SU-DHL-6 (cell line): ENCODE measurements around the gene GINS2.

Experiments used
- H2AFZ ChIP-seq: fragments of 200-600 bp; sonication (generic); 2 replicates; pipeline ENCODE4 v1.6.1; 2014; ENCODE audit warnings: low read depth, mild to moderate bottlenecking, moderate library complexity, mixed read lengths, antibody characterized with exemption, low read length; ENCODE audit not compliant: severe bottlenecking
- H3F3A ChIP-seq: fragments of 200-600 bp; shearing (Covaris generic); 2 replicates; pipeline ENCODE4 v1.6.0; 2016; ENCODE audit warnings: antibody characterized with exemption, mild to moderate bottlenecking; ENCODE audit not compliant: insufficient read depth
- H3K27ac ChIP-seq: fragments of 200-600 bp; sonication (generic); 2 replicates; pipeline ENCODE4 v1.5.1; 2016; ENCODE audit warnings: low read depth, mild to moderate bottlenecking, low read length, moderate library complexity, mixed read lengths
- H3K27me3 ChIP-seq: fragments of 200-600 bp; sonication (generic), shearing (Covaris generic); 2 replicates; pipeline ENCODE4 v1.6.0; 2014; ENCODE audit warnings: mild to moderate bottlenecking, low read length
- H3K36me3 ChIP-seq: fragments of 200-600 bp; sonication (generic); 2 replicates; pipeline ENCODE4 v1.6.1; 2014; ENCODE audit warnings: mild to moderate bottlenecking, low read length, mixed read lengths
- H3K4me2 ChIP-seq: fragments of 300-600, 200-600 bp; shearing (Covaris generic), sonication (generic); 2 replicates; pipeline ENCODE4 v1.6.0; 2014; ENCODE audit warnings: low read length, low read depth, mild to moderate bottlenecking; ENCODE audit not compliant: poor library complexity, severe bottlenecking
- H3K4me3 ChIP-seq: fragments of 200-600 bp; sonication (generic); 2 replicates; pipeline ENCODE4 v1.5.1; 2014; ENCODE audit warnings: antibody characterized with exemption, low read length, mild to moderate bottlenecking, mixed read lengths; ENCODE audit not compliant: insufficient read depth, poor library complexity, severe bottlenecking
- H3K79me2 ChIP-seq: fragments of 200-600 bp; sonication (generic); 2 replicates; pipeline ENCODE4 v1.6.1; 2014; ENCODE audit warnings: mild to moderate bottlenecking, low read length, moderate library complexity; ENCODE audit not compliant: insufficient read depth
- H3K9ac ChIP-seq: fragments of 200-600 bp; sonication (generic); 2 replicates; pipeline ENCODE4 v1.7.0; 2014; ENCODE audit warnings: mild to moderate bottlenecking, low read length
- H3K9me2 ChIP-seq: fragments of 200-600 bp; sonication (generic); replicated peaks from 2 replicates; pipeline ENCODE4 v1.6.1; 2014; ENCODE audit warnings: low read length; ENCODE audit not compliant: insufficient read depth
- H3K9me3 ChIP-seq: fragments of 200-600 bp; sonication (generic); 2 replicates; pipeline ENCODE4 v1.6.1; 2014; ENCODE audit warnings: low read length, mixed read lengths; ENCODE audit not compliant: insufficient read depth
- H4K20me1 ChIP-seq: fragments of 200-600 bp; sonication (generic); 2 replicates; pipeline ENCODE4 v1.6.1; 2014; ENCODE audit warnings: low read depth, mild to moderate bottlenecking, antibody characterized with exemption, low read length, moderate library complexity, mixed read lengths
- EZH2phosphoT487 ChIP-seq: fragments of 200-600 bp; sonication (generic), shearing (Covaris generic); conservative IDR thresholded peaks from 2 replicates; pipeline ENCODE4 v1.6.1; 2018; ENCODE audit warnings: mild to moderate bottlenecking, antibody characterized with exemption, low read length, moderate library complexity, mixed read lengths
- TF ChIP-seq, protein P1 (sequence below): fragments of 200-600 bp; sonication (generic); IDR thresholded peaks from one replicate; pipeline ENCODE4 v1.5.1; 2017; ENCODE audit warnings: antibody characterized with exemption, mild to moderate bottlenecking, low read length, moderate library complexity; ENCODE audit not compliant: insufficient read depth, poor library complexity, severe bottlenecking

The GINS2 gene

DNA sequence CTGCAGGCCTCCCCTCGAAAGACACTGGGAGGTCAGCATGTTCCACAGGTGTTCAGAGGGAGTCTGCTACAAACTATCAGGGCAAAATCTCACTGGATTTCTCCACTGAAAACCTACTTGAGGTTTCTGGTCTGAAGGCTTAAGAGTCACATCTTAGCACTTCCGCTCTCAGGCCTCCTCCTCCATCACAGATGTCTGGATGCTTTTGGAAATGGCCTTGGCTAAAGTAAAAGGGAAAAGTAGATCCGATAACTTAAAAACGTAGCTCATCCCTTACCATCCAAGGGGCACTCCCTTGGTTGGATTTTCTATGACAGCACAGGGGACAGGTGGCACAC is 14.4 kb downstream of the GINS2 start:
- Histone ChIP-seq H3K36me3 (peaks cover 21% of the 10 kb centered on the region), H3F3A (no peaks in the 10 kb centered on the region), H3K9me2 (no peaks in the 10 kb centered on the region), H3K9me3 (no peaks in the 10 kb centered on the region), H3K4me2 (no peak overlapping the region), H3K4me3 (no peak overlapping the region), H3K9ac (no peak overlapping the region), H3K27ac (no peak overlapping the region), H2AFZ (no peak overlapping the region), H4K20me1 (no peaks in the 10 kb centered on the region; the same call in 1 of the 2 replicates), H3K27me3 (no peaks in the 10 kb centered on the region), H3K79me2 (no peaks in the 10 kb centered on the region)
- no peak for TF ChIP-seq EZH2phosphoT487
- TF ChIP-seq, protein P1, sequence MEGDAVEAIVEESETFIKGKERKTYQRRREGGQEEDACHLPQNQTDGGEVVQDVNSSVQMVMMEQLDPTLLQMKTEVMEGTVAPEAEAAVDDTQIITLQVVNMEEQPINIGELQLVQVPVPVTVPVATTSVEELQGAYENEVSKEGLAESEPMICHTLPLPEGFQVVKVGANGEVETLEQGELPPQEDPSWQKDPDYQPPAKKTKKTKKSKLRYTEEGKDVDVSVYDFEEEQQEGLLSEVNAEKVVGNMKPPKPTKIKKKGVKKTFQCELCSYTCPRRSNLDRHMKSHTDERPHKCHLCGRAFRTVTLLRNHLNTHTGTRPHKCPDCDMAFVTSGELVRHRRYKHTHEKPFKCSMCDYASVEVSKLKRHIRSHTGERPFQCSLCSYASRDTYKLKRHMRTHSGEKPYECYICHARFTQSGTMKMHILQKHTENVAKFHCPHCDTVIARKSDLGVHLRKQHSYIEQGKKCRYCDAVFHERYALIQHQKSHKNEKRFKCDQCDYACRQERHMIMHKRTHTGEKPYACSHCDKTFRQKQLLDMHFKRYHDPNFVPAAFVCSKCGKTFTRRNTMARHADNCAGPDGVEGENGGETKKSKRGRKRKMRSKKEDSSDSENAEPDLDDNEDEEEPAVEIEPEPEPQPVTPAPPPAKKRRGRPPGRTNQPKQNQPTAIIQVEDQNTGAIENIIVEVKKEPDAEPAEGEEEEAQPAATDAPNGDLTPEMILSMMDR = no peak

DNA sequence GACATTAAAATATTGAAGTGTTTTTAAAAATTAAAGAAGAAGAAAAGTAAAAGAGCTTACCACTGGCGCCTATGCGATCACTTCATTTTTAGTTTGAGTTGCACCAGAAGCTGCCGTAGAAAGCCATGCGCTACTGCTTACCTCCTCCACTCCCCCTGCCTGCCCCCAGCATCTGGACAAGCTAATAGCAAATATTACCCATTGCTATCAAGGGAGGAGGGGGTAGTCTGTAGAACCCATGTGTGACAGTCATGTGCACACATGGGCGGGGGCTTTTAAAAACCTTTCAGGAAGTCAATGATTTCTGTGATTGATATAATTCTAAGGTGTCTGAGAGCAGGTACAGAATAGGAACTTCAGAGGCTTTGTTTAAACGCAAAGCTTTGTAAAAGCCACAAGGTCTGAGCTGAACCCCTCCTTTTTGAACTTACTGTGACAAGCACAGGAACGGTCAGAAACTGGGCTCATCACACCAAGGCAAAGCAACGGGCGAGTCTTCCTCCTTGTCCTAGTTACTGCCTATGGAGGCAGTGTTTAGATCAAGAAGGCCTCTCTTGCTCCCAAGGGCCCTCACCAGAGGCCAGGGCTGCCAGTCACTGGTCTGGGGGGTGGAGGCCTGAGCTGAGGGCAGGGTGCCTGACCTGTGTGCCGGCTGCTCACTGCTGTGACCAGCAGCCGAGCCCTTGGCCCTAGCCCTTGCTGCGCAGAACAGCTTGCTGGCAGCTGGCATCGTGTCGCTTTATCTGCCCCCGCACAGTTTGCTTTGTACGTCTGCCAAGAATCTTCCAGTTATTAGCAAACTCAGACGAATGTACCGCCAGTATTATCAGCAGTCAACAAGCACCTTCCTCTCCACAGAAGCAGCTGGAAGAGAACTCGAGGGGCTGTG is 15.0 kb downstream of the GINS2 start:
- Histone ChIP-seq H3F3A (no peaks in the 10 kb centered on the region), H3K36me3 (peaks cover 18% of the 10 kb centered on the region), H2AFZ (no peak overlapping the region), H3K79me2 (no peaks in the 10 kb centered on the region), H3K9me3 (no peaks in the 10 kb centered on the region), H4K20me1 (no peaks in the 10 kb centered on the region; the same call in 1 of the 2 replicates), H3K9me2 (no peaks in the 10 kb centered on the region), H3K9ac (no peak overlapping the region), H3K4me2 (no peak overlapping the region), H3K27ac (no peak overlapping the region), H3K4me3 (no peak overlapping the region), H3K27me3 (no peaks in the 10 kb centered on the region)
- TF ChIP-seq, protein P1 = no peak
- TF ChIP-seq EZH2phosphoT487 = no peak

DNA sequence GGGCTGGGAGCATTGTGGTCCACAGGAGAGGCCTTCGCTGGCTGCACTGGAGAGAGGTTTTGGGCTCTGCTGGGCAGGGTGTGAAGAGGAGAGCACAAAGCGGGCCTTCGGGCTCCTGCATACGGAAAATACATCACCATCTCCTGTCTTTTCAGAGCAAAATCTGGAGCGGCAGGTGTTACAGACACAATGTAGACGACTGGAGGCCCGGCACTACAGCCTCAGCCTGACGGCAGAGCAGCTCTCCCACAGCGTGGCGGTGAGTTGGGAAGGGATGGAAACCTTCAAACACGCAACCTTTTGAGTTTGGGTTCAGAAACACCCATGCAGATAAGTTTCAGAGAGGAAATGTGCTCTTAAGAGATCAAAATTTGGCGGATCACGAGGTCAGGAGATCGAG is 17.9 kb downstream of the GINS2 start:
- H3K4me3 ChIP-seq = no peak overlapping the region
- no peaks in the 10 kb centered on the region for H3F3A ChIP-seq
- no peak overlapping the region for H3K4me2 ChIP-seq
- H3K9me3 ChIP-seq = no peaks in the 10 kb centered on the region
- H4K20me1 ChIP-seq = no peaks in the 10 kb centered on the region
- no peak overlapping the region for H2AFZ ChIP-seq
- H3K27ac ChIP-seq = no peak overlapping the region
- TF ChIP-seq, protein P1 = no peak
- TF ChIP-seq EZH2phosphoT487 = no peak
- no peak overlapping the region for H3K9ac ChIP-seq
- no peaks in the 10 kb centered on the region for H3K9me2 ChIP-seq
- H3K79me2 ChIP-seq = no peaks in the 10 kb centered on the region
- no peaks in the 10 kb centered on the region for H3K27me3 ChIP-seq
- H3K36me3 ChIP-seq = peaks cover 6% of the 10 kb centered on the region
